GM18867 (cell line): Measurements from ENCODE around the gene DKK3.

Experiments used
- ATAC-seq: cut with Tn5 transposase; IDR thresholded peaks from one replicate; pipeline ENCODE4 v1.9.1; 2021; ENCODE audit warnings: mild to moderate bottlenecking, moderate library complexity; ENCODE audit not compliant: unreplicated experiment

DKK3 gene

GRCh38 chr11:12031856-12032544 lies 23.6 kb upstream of the DKK3 start:
- no peak for ATAC-seq

- no peak for ATAC-seq
These were observed 21.4 kb upstream of the DKK3 start for GRCh38 chr11:12029738-12030363.

- no peak for ATAC-seq
These were observed 20.7 kb upstream of the DKK3 start for GRCh38 chr11:12029119-12029518.

- no peak for ATAC-seq
These were observed 19.9 kb upstream of the DKK3 start for GRCh38 chr11:12028303-12028702.

GRCh38 chr11:12026331-12027211 lies 18.1 kb upstream of the DKK3 start:
- ATAC-seq, result no peak

GRCh38 chr11:12024254-12024926 lies 16.0 kb upstream of the DKK3 start:
- ATAC-seq, result no peak

GRCh38 chr11:12023015-12023414 lies 14.6 kb upstream of the DKK3 start:
- ATAC-seq, result no peak

GRCh38 chr11:12020546-12020945 lies 12.1 kb upstream of the DKK3 start:
- ATAC-seq, result no peak

GRCh38 chr11:12019866-12020416 lies 11.5 kb upstream of the DKK3 start:
- ATAC-seq, result no peak

- ATAC-seq, result no peak
These were observed 10.9 kb upstream of the DKK3 start for GRCh38 chr11:12019337-12019736.

- no peak for ATAC-seq
These were observed 9.5 kb upstream of the DKK3 start for GRCh38 chr11:12017865-12018453.

- no peak for ATAC-seq
These were observed 8.8 kb upstream of the DKK3 start for GRCh38 chr11:12017243-12017678.

- ATAC-seq, result no peak
These were observed 7.8 kb upstream of the DKK3 start for GRCh38 chr11:12016246-12016645.

GRCh38 chr11:12015486-12015885 lies 7.1 kb upstream of the DKK3 start:
- no peak for ATAC-seq

GRCh38 chr11:12013781-12014180 lies 5.4 kb upstream of the DKK3 start:
- no peak for ATAC-seq

GRCh38 chr11:12009617-12010321 lies 1.3 kb upstream of the DKK3 start:
- ATAC-seq, result no peak

GRCh38 chr11:12008790-12009616 lies 577 bp upstream of the DKK3 start:
- no peak for ATAC-seq

GRCh38 chr11:12007230-12007593 lies 1.2 kb downstream of the DKK3 start:
- ATAC-seq, result no peak
